Keratinocyte (primary cell): ENCODE results near the gene PDE10A. TPM values are rescaled to one million over a fixed set of nuclear protein-coding genes. Genes with fewer than 3 reads are reported as not detected.

Experiments used
- DNase-seq: peaks from one replicate; pipeline ENCODE4 v3.0.0-alpha.2; 2011; ENCODE audit warnings: low read depth, missing footprints, low spot score
- FAIRE-seq: peaks from 2 replicates; lab custom pipeline; 2011; peaks lifted over from hg19 to GRCh38; lab: Jason Lieb, UNC
- H2AFZ ChIP-seq: 2 replicates; pipeline ENCODE4 v1.6.0; 2012; ENCODE audit warnings: low read length, control low read depth, inconsistent platforms; ENCODE audit not compliant: control insufficient read depth
- H3K27ac ChIP-seq: 2 replicates; pipeline ENCODE4 v1.5.1; 2011; ENCODE audit warnings: low read length; ENCODE audit not compliant: control insufficient read depth, insufficient read depth
- H3K27me3 ChIP-seq: 3 replicates; pipeline ENCODE4 v1.6.0; 2011; ENCODE audit warnings: low read length; ENCODE audit not compliant: control insufficient read depth, insufficient read depth; ENCODE audit errors: extremely low read depth
- H3K36me3 ChIP-seq, 2 experiments: 2 replicates in 1 of 2; 3 replicates in 1 of 2; pipeline ENCODE4 v1.5.1; 2011; ENCODE audit warnings: low read length in 2 of 2, mild to moderate bottlenecking in 1 of 2; ENCODE audit not compliant: control insufficient read depth in 2 of 2, insufficient read depth in 2 of 2; ENCODE audit errors: extremely low read depth in 1 of 2
- H3K4me1 ChIP-seq: 3 replicates; pipeline ENCODE4 v1.5.1; 2011; ENCODE audit warnings: low read length; ENCODE audit not compliant: control insufficient read depth, insufficient read depth; ENCODE audit errors: extremely low read depth
- H3K4me2 ChIP-seq: 3 replicates; pipeline ENCODE4 v1.6.0; 2011; ENCODE audit warnings: low read depth, low read length; ENCODE audit not compliant: control insufficient read depth, insufficient read depth; ENCODE audit errors: extremely low read depth
- H3K4me3 ChIP-seq, 3 experiments: fragments of 200-600 bp in 1 of 3; sonication (generic) in 1 of 3; 2 replicates in 2 of 3; 3 replicates in 1 of 3; pipeline ENCODE4 v1.5.1; 2011 to 2016; ENCODE audit warnings: low read length in 3 of 3, mild to moderate bottlenecking in 3 of 3, control low read depth in 2 of 3, inconsistent platforms in 1 of 3, low read depth in 1 of 3, mixed read lengths in 1 of 3, mixed run types in 1 of 3, moderate library complexity in 1 of 3; ENCODE audit not compliant: control insufficient read depth in 2 of 3, insufficient read depth in 2 of 3; ENCODE audit errors: extremely low read depth in 1 of 3
- H3K79me2 ChIP-seq: 2 replicates; pipeline ENCODE4 v1.6.0; 2012; ENCODE audit warnings: low read length; ENCODE audit not compliant: control insufficient read depth, insufficient read depth
- H3K9ac ChIP-seq: 3 replicates; pipeline ENCODE4 v1.6.0; 2011; ENCODE audit warnings: low read length; ENCODE audit not compliant: control insufficient read depth, insufficient read depth; ENCODE audit errors: extremely low read depth
- H3K9me1 ChIP-seq: 3 replicates; pipeline ENCODE4 v1.6.0; 2011; ENCODE audit warnings: low read length; ENCODE audit not compliant: control insufficient read depth, insufficient read depth; ENCODE audit errors: extremely low read depth
- H3K9me3 ChIP-seq: 2 replicates; pipeline ENCODE4 v1.5.1; 2012; ENCODE audit warnings: low read depth, low read length; ENCODE audit not compliant: control insufficient read depth
- H4K20me1 ChIP-seq: 3 replicates; pipeline ENCODE4 v1.6.0; 2011; ENCODE audit warnings: low read length; ENCODE audit not compliant: control insufficient read depth, insufficient read depth; ENCODE audit errors: extremely low read depth
- CTCF ChIP-seq, 3 experiments: IDR thresholded peaks in 1 of 3; conservative IDR thresholded peaks in 1 of 3; optimal IDR thresholded peaks in 1 of 3; 2 replicates in 2 of 3; 3 replicates in 1 of 3; pipeline versions ENCODE3 to v1.5.1; 2011; ENCODE audit warnings: low read length in 3 of 3, mild to moderate bottlenecking in 3 of 3, moderate library complexity in 2 of 3, control low read depth in 1 of 3, inconsistent platforms in 1 of 3; ENCODE audit not compliant: insufficient read depth in 2 of 3; ENCODE audit errors: extremely low read depth in 1 of 3
- EZH2 ChIP-seq: IDR thresholded peaks from one replicate; pipeline ENCODE4 v1.6.1; 2012; ENCODE audit warnings: inconsistent platforms, mild to moderate bottlenecking, low read length, moderate library complexity
- dilution Hi-C: fragments of 300-500 bp; cut with MboI; formaldehyde crosslinking; loops from one replicate; pipeline ENCODE4 v1.7.0; 2020; ENCODE audit warnings: low sequenced_read_pairs; ENCODE audit not compliant: extremely low pct_ligation_motif_present
- polyA plus RNA-seq, 5 experiments: library from polyadenylated mRNA; depleted of rRNA in 3 of 5; stranded (reverse) in 3 of 5; stranded (forward) in 1 of 5; unstranded in 1 of 5; fragments of >200 nt; gene quantifications; 1 replicate in 1 of 5; 2 replicates in 3 of 5; 3 replicates in 1 of 5; pipeline versions ENCODE4 v1.2.1 to v1.2.3, GENCODE V29; 2011 to 2012; ENCODE audit warnings: missing spikeins in 2 of 5, low read depth in 1 of 5, low replicate concordance in 1 of 5

The PDE10A gene
- polyA plus RNA-seq, 1 donor (not counting 4 experiments of a cell fraction or from before 2014, with no cell fraction given), result not detected

GRCh38 chr6:165458134-165458533 is 204.9 kb downstream of the PDE10A start:
- DNase-seq, result no peak
- Histone ChIP-seq H3K9me1 (no peaks in the 10 kb centered on the region), H3K4me1 (no peaks in the 10 kb centered on the region), H3K27ac (no peak overlapping the region), H3K79me2 (no peaks in the 10 kb centered on the region), H2AFZ (no peak overlapping the region), H3K4me2 (no peak overlapping the region), H3K9me3 (no peaks in the 10 kb centered on the region), H3K9ac (no peak overlapping the region), H3K36me3 (no peaks in the 10 kb centered on the region), H3K27me3 (no peaks in the 10 kb centered on the region), H3K4me3 (no peak overlapping the region), H4K20me1 (no peaks in the 10 kb centered on the region)
- dilution Hi-C loops, result no loop called here
- TF ChIP-seq EZH2, result no peak
- no peak for TF ChIP-seq CTCF (optimal IDR thresholded peaks at IDR 0.05 in 1 of 3, IDR thresholded peaks at IDR 0.05 in 1 of 3, conservative IDR thresholded peaks at IDR 0.05 in 1 of 3; ENCODE audit: extremely low read depth in 1 of 3, insufficient read depth in 2 of 3, low read length in 3 of 3)
- FAIRE-seq, result no peak

GRCh38 chr6:165456286-165456685 is 206.8 kb downstream of the PDE10A start:
- H2AFZ ChIP-seq, result no peak overlapping the region
- no peaks in the 10 kb centered on the region for H3K4me1 ChIP-seq
- no peaks in the 10 kb centered on the region for H3K9me1 ChIP-seq
- no peaks in the 10 kb centered on the region for H3K27me3 ChIP-seq
- DNase-seq, result no peak
- no peak overlapping the region for H3K9ac ChIP-seq
- no peak overlapping the region for H3K4me3 ChIP-seq
- H3K79me2 ChIP-seq, result no peaks in the 10 kb centered on the region
- no peaks in the 10 kb centered on the region for H4K20me1 ChIP-seq
- no peak overlapping the region for H3K27ac ChIP-seq
- no peaks in the 10 kb centered on the region for H3K36me3 ChIP-seq
- no peak for TF ChIP-seq EZH2
- no peak for TF ChIP-seq CTCF (optimal IDR thresholded peaks at IDR 0.05 in 1 of 3, IDR thresholded peaks at IDR 0.05 in 1 of 3, conservative IDR thresholded peaks at IDR 0.05 in 1 of 3; ENCODE audit: extremely low read depth in 1 of 3, insufficient read depth in 2 of 3, low read length in 3 of 3)
- dilution Hi-C loops, result no loop called here
- FAIRE-seq, result no peak
- no peaks in the 10 kb centered on the region for H3K9me3 ChIP-seq
- H3K4me2 ChIP-seq, result no peak overlapping the region
